ENCODE results near the gene FDXACB1. TPM values are rescaled to one million over a fixed set of nuclear protein-coding genes. Genes with fewer than 3 reads are reported as not detected.

FDXACB1 gene
- total and polyA plus RNA-seq, 9 of the 15 experiments (the other 6 are each of a cell fraction or from before 2014, with no cell fraction given) = 3.2 to 7.5 (median 5.3) TPM

DNA sequence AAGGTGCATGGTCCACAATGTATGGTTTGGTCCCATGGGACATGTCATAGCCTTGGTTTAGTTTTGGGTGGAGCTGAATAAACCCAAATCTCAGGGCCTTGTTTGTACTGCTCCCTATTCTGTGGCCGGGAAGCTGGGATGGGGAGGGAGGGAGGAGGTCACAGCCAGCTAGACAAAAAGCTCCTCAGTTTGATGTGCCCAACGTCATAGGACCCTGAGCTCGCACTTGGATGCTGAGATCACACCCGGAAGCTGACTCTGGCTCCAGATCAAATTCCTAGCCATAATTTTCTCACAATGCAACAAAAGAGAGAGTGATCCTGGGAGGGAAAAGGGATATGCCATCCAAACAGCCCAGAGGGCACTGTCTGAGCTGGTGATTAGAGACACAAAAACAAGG lies 35.0 kb upstream of the FDXACB1 start (continued):
- TF ChIP-seq, protein P1, sequence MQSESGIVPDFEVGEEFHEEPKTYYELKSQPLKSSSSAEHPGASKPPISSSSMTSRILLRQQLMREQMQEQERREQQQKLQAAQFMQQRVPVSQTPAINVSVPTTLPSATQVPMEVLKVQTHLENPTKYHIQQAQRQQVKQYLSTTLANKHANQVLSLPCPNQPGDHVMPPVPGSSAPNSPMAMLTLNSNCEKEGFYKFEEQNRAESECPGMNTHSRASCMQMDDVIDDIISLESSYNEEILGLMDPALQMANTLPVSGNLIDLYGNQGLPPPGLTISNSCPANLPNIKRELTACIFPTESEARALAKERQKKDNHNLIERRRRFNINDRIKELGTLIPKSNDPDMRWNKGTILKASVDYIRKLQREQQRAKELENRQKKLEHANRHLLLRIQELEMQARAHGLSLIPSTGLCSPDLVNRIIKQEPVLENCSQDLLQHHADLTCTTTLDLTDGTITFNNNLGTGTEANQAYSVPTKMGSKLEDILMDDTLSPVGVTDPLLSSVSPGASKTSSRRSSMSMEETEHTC (IDR thresholded peaks at IDR 0.05) = no peak
- TF ChIP-seq OTX1 (CRISPR knock-in tag; IDR thresholded peaks at IDR 0.05) = no peak
- no peak for TF ChIP-seq KAT8 (IDR thresholded peaks at IDR 0.05; ENCODE audit: low read depth)
- TF ChIP-seq PML (IDR thresholded peaks at IDR 0.05; ENCODE audit: low read length) = no peak
- no peak for TF ChIP-seq PHF8 (IDR thresholded peaks at IDR 0.05; ENCODE audit: borderline replicate concordance, low read length)
- no peak for TF ChIP-seq MCM3 (IDR thresholded peaks at IDR 0.05)
- no peak for TF ChIP-seq ZBED1 (IDR thresholded peaks at IDR 0.05)
- no peak for TF ChIP-seq CC2D1A (IDR thresholded peaks at IDR 0.05)
- no peak for TF ChIP-seq NCOA4 (IDR thresholded peaks at IDR 0.05; ENCODE audit: partially characterized antibody)
- no peak for TF ChIP-seq HDAC3 (IDR thresholded peaks at IDR 0.05; ENCODE audit: borderline replicate concordance, partially characterized antibody)
- no peak for TF ChIP-seq ZBTB7A (IDR thresholded peaks at IDR 0.05; ENCODE audit: borderline replicate concordance, control insufficient read depth, low read depth, low read length)

Data from K562 (cell line).